Urinary bladder (tissue), 4 donors: Measurements from ENCODE around the gene GATAD1. TPM values are rescaled to one million over a fixed set of nuclear protein-coding genes. Genes with fewer than 3 reads are reported as not detected.
"Not testable (repeated sequence)": the region's sequence is repeated elsewhere in the genome, so short reads cannot be mapped to it uniquely, and the experiment has no call there.

Source experiments
- DNase-seq: peaks from one replicate; pipeline ENCODE4 v3.0.0-alpha.2; 2015; ENCODE audit errors: extremely low spot score
- H3K27ac ChIP-seq: one replicate; pipeline ENCODE4 v1.5.1; 2013; ENCODE audit warnings: low read depth, mild to moderate bottlenecking, moderate library complexity
- H3K36me3 ChIP-seq: one replicate; pipeline ENCODE4 v1.6.1; 2013; ENCODE audit warnings: mild to moderate bottlenecking, moderate library complexity; ENCODE audit not compliant: insufficient read depth
- H3K4me1 ChIP-seq: one replicate; pipeline ENCODE4 v1.6.1; 2013; ENCODE audit warnings: mild to moderate bottlenecking, moderate library complexity; ENCODE audit not compliant: insufficient read depth
- H3K4me3 ChIP-seq: one replicate; pipeline ENCODE4 v1.5.1; 2013; ENCODE audit warnings: low read depth, low read length
- WGBS: extraction: QIAGEN DNeasy Blood & Tissue Kit; methylation state at CpG from one replicate; pipeline ENCODE4 v1.1.7; 2013; 5-methylcytosine and 5-hydroxymethylcytosine counted together
- polyA plus RNA-seq: library from polyadenylated mRNA; stranded (reverse); fragments of 200-250 nt; gene quantifications from one replicate; pipeline ENCODE4 v1.2.3, GENCODE V29; 2013
- total RNA-seq: library from RNA; depleted of rRNA; stranded (reverse); fragments of >200 nt; gene quantifications from one replicate; pipeline ENCODE4 v1.2.3, GENCODE V29; 2014
- donor health status: healthy with polysubstance abuse.
- donor health status: healthy.

Gene GATAD1
- total and polyA plus RNA-seq, 2 donors = 27.4 to 64.0 TPM

DNA sequence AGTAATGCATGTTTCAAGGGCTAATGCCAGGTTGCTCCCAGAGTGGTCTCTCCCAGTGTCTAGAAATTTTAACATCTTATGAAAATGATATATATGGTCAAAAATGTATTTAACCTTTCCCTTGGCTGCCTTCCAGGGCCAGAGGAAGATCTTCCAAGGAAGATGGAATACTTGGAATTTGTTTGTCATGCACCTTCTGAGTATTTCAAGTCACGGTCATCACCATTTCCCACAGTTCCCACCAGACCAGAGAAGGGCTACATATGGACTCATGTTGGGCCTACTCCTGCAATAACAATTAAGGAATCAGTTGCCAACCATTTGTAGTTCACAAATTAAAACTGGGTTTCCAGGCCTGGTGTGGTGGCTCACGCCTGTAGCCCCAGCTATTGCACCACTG, 9.0 kb downstream of the GATAD1 start:
- no peak for DNase-seq
- H3K36me3 ChIP-seq = peaks cover 4% of the 10 kb centered on the region
- H3K4me1 ChIP-seq = no peaks in the 10 kb centered on the region
- no peak overlapping the region for H3K27ac ChIP-seq
- H3K4me3 ChIP-seq = no peak overlapping the region
- 81% methylated on average over 2 of the region's 2 CpGs for WGBS

DNA sequence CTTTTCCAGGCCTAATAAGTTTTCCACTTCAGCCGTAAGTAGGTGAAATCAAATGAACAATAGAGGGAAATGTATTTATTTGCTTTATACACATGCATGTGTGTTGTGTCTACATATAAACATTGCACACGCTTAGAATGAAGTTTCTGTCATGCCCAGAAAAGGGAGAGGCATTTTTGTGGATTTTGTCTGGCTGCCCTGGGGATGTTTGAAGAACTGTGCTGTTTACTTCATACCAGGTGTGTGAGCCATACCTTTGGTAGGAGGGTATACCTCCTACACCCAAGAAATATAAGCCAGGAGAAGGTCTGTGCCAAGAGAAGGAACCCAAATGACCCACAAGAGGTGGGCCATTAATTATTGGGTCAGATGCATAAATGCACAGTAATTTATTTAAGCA, 12.8 kb downstream of the GATAD1 start:
- 74% methylated on average over 2 of the region's 2 CpGs for WGBS
- Histone ChIP-seq H3K4me1 (no peaks in the 10 kb centered on the region), H3K27ac (no peak overlapping the region), H3K36me3 (peaks cover 1% of the 10 kb centered on the region), H3K4me3 (no peak overlapping the region)
- no peak for DNase-seq

DNA sequence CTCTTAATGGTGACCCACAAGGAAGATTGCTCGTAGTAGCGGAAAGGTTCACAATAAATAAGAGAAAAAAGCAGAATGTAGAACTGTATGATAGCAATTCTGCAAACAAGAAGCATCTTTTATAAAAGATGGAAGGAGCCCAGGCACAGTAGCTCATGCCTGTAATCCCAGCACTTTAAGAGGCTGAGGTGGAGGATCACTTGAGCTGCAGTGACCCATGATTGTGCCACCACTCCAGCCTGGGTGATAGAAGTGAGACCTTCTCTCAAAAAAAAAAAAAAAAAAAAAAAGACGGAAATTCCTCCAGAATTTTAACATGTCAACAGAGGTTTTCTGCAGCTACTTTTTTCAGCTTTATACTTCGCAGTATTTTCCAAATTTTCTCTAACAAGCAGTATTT, 13.2 kb downstream of the GATAD1 start:
- 87% methylated on average over 4 of the region's 4 CpGs for WGBS
- Histone ChIP-seq H3K4me1 (no peaks in the 10 kb centered on the region), H3K4me3 (no peak overlapping the region), H3K27ac (no peak overlapping the region), H3K36me3 (peaks cover 1% of the 10 kb centered on the region)
- no peak for DNase-seq

DNA sequence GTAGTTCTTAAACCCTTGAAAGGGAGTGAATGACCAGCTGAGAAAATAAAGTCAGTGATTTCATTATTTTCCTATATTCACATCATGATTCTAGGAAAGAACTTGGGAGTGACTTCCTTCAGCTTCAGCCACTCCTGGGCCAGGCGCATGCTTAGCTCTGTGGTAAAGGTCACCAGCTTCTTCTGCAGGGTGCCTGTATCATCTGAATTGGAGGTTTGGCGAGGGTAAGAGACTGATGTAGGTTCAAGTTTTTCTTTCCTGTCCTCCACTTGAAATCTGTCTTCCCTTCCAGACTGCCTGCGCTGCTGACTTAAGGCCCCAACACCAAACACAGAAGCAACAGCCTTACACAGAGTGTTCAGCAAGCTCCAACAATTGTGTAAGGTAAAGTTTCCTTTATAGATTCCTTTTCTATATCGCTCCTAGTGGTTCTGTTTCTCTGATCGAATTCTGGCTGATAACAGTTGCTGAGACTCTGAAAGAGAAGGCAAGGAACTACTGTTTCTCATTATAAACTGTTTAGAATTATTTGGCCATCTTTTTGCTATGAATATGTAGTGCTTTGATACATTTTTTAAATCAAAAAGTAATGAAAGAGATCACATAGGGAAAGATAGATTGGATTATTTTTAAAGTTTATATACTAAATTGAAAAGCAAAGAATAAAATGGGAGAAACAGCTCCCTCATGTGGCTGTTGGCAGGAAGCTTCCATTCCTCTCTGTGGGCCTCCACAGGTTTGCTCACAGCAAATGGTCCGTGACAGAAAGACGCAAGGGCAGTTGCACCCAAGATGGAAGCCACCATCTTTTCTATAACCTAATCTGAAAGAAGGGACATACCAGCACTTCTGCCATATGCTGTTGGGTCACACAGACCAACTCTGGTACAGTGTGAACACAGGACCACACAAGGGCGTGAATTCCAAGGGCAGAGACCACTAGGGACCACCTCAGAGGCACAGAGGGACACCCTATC, 14.0 kb downstream of the GATAD1 start:
- no peak overlapping the region for H3K27ac ChIP-seq
- WGBS = 58% methylated on average over 8 of the region's 8 CpGs
- no peaks in the 10 kb centered on the region for H3K36me3 ChIP-seq
- no peaks in the 10 kb centered on the region for H3K4me1 ChIP-seq
- no peak overlapping the region for H3K4me3 ChIP-seq
- DNase-seq = no peak

DNA sequence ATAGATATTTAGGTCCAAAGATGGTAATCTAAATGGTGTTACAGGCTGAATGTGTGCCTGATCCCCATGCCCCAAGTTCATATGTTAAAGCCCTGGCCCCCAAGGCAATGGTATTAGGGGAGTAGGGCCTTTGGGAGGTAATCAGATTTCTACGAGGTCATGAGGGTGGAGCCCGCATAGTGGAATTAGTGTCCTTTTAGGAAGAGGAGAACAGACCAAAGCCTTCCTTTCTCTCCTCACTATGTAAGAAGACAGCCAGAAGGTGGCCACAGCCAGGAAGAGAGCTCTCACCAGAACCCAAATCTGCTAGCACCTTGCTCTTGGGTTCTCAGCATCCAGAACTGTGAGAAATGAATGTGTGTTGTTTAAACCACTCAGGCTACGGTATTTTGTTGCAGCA, 15.3 kb downstream of the GATAD1 start:
- no peak for DNase-seq
- H3K36me3 ChIP-seq = no peaks in the 10 kb centered on the region
- H3K4me3 ChIP-seq = no peak overlapping the region
- H3K4me1 ChIP-seq = no peaks in the 10 kb centered on the region
- H3K27ac ChIP-seq = no peak overlapping the region
- WGBS = 91% methylated on average over 3 of the region's 3 CpGs

DNA sequence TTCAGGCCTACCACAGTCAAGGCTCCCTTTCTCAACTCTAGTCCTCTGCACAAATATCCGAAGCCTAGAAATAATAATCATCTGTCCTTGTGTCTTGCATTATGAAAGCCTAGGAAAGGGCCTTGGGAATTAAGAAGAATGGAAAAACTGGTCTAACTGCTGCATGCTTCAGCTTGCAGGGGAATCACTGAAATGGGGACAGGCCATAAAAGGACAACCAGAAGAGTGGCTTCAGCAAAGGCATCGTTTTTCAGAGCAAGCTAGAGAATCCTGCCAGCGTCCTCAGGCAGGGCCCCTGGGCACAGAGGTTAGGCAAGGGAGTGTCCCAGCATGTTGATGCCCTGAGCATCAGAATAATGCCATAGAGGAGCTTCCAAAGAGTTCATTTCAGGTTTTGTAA, 17.2 kb downstream of the GATAD1 start:
- H3K27ac ChIP-seq = no peak overlapping the region
- WGBS = 73% methylated on average over 3 of the region's 3 CpGs
- H3K36me3 ChIP-seq = no peaks in the 10 kb centered on the region
- no peak overlapping the region for H3K4me3 ChIP-seq
- H3K4me1 ChIP-seq = no peaks in the 10 kb centered on the region
- DNase-seq = peak; percentile 53

DNA sequence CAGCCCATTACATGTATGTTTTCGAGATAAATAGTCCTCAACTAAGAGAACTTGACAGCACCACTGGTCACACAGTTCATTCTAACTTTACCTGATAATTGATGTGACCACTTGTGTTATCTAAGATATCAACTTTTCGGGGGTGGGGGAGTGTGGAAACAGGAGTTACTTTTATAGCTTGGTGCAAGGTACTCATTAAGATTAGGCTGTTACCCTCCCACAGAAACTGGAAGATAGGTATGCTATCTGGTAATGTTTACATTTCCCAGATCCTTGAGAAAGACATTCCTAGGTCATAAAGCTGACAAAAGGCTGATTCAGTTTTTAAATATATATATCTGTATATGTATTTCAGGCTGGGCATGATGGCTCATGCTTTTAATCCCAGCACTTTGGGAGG, 19.4 kb downstream of the GATAD1 start:
- DNase-seq = no peak
- Histone ChIP-seq H3K4me3 (no peak overlapping the region), H3K36me3 (no peaks in the 10 kb centered on the region), H3K27ac (no peak overlapping the region), H3K4me1 (no peaks in the 10 kb centered on the region)
- WGBS = 81% methylated on average over 2 of the region's 2 CpGs

DNA sequence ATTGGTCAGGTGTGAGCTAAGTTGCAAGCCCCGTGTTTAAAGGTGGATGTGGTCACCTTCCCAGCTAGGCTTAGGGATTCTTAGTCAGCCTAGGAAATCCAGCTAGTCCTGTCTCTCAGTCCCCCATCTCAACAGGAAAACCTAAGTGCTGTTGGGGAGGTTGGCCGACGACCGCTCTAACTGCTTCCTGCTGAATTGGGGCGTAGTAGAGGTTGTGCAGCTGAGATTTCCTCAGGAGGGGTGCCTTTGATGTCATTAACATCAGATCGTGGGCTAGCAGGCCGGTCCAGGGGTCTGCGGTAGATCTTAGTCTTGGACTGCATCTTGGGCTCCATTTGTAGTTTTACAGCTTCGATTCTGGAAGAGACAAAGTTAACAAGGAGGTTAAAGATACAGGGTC, 21.3 kb downstream of the GATAD1 start:
- 96% methylated on average over 9 of the region's 9 CpGs for WGBS
- DNase-seq, H3K27ac ChIP-seq, H3K36me3 ChIP-seq, H3K4me1 ChIP-seq, H3K4me3 ChIP-seq: not testable (repeated sequence)

DNA sequence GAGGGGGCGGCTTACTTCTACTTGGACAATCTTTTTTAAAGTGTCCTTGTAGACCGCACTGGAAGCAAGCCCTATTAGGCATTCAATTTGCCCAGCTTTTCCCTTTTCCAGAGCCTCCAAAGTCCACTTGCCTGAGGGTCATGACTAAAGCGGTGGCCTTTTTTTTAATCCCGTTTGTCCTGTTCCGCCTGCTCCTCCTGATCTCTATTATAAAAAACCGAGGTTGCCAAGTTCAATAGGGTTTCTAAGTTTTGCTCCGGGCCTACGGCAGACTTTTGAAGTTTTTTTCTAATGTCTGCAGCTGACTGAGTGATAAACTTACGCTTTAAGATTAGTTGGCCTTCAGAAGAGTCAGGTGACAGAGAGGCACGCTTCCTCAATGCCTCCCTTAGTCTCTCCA, 26.7 kb downstream of the GATAD1 start:
- not testable (repeated sequence) for H3K4me3 ChIP-seq, H3K27ac ChIP-seq, DNase-seq, H3K36me3 ChIP-seq, H3K4me1 ChIP-seq
- WGBS = 83% methylated on average over 10 of the region's 10 CpGs

DNA sequence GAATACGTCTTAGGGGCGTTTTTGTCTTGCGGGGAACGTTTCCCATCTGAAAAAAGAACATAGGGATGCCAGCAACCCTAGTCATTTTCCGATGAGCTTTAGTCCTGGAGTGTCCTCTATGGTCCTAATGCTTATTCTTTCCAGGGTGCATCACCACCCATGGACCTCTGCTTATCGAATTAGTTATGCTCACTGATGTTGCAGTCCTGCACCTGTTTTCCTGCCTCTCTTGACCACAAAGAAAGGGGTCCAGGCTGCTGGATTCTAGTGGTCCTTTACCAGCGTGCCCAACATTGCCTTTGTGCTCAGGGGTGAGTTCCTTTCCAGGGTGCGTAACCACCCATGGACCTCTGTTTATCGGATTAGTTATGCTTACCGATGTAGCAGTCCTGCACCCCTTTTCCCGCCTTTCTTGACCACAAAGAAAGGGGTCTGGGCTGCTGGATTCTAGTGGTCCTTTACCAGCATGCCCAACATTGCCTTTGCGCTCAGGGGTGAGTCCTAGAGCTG, 28.0 kb downstream of the GATAD1 start:
- H3K36me3 ChIP-seq = not testable (repeated sequence)
- 91% methylated on average over 12 of the region's 12 CpGs for WGBS

DNA sequence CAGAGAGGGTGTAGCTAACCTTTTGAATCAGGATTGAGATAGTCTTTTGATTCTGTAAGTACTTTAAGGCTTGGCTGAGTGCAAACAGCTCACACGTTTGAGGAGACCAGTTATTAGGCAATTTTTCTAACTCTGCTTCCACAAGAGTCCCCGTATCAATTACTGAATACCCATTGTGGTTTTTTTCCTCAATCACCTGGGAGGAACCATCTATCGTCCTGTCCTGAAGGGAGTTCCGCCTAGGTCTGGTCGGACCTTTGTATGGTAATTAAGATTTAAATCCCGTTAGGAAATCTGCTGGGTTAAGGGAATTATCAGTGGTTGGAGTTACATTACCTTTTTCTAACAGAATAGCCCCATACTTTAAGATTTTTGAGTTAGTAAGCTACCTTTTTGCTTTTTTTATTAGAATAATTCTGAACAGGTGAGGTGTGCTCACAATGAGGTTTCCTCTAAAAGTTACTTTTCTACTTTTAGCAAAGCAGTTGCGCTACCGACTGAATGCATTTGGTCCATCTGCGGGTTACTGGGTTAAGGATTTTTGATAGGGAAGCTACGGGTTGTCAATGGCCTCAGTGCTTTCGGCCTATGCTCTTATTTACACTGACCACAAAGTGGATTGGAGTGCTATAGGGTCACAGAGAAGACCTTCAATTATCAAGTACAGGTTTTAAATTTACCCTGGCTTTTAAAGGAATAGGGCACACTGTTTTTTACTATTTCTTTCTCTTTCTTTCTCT, 28.7 kb downstream of the GATAD1 start:
- H3K4me1 ChIP-seq, H3K27ac ChIP-seq, H3K4me3 ChIP-seq, H3K36me3 ChIP-seq, DNase-seq: not testable (repeated sequence)
- 90% methylated on average over 11 of the region's 11 CpGs for WGBS

More for the DNA sequence above, 28.0 kb downstream of the GATAD1 start:
- H3K27ac ChIP-seq, H3K4me3 ChIP-seq, DNase-seq, H3K4me1 ChIP-seq: not testable (repeated sequence)

DNA sequence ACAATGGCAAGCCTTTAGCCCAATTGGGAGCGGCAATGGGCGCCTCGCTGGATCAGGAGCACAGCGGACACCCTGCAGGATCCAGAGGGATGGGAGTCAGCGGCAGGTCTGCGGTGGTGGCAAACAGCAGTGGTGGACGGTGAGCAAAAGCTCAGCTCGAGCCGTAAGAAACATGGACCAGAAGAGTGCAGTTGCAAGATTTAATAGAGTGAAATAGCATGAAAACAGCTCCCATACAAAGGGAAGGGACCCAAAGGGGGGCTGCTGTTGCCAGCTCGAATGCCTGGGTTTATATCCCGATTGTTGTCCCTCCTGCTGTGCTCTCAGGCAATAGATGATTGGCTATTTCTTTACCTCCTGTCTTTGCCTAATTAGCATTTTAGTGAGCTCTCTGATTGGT, 30.4 kb downstream of the GATAD1 start, which contains the start of gene ERVW-1:
Gene ERVW-1 (minus strand): TSS at position 266 of the 400 bp plus-strand sequence. CDS start 7,565 bp downstream, outside the sequence.
- H3K36me3 ChIP-seq, H3K27ac ChIP-seq, H3K4me3 ChIP-seq, DNase-seq, H3K4me1 ChIP-seq: not testable (repeated sequence)
- 93% methylated on average over 11 of the region's 11 CpGs for WGBS

DNA sequence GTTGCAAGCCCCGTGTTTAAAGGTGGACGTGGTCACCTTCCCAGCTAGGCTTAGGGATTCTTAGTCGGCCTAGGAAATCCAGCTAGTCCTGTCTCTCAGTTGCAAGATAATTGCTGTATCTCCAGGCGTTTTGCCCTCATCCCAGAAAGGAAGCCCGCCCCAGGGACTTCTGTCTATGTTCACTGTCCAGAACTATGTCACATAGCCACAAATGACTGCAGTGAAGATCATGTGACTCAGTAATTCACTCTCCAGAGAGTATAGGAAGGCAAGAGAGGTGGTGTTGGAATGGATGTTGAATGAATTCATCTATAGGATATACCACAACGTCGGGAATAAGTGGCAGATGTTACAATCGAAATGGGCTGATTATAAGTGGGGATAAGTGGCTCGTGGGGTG, 30.8 kb downstream of the GATAD1 start:
- 86% methylated on average over 9 of the region's 9 CpGs for WGBS
- no peaks in the 10 kb centered on the region for H3K36me3 ChIP-seq
- no peak overlapping the region for H3K4me3 ChIP-seq
- H3K4me1 ChIP-seq = no peaks in the 10 kb centered on the region
- H3K27ac ChIP-seq = no peak overlapping the region
- no peak for DNase-seq

DNA sequence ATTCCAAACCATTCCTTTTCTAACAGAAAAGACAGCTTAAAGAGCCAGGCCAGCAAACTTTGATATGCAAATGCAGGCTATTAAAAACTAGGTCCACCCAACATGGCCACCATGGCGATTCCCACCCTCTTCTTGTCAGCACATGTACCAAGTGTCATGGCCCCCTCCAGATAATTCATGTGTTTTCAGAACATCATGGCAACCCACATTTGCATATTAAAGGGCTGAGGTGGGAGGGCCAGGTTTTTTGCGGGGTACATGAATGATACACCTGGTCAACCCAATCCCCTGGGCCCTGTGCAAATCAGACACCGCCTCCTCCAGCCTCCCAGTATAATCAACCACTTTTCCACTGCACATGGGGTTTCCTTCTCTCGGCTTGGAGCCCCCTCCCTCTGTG, 31.4 kb downstream of the GATAD1 start:
- H3K27ac ChIP-seq = no peak overlapping the region
- DNase-seq = no peak
- no peaks in the 10 kb centered on the region for H3K36me3 ChIP-seq
- no peak overlapping the region for H3K4me3 ChIP-seq
- 93% methylated on average over 4 of the region's 4 CpGs for WGBS
- H3K4me1 ChIP-seq = no peaks in the 10 kb centered on the region
